GM19324 (cell line): ENCODE data around the gene TIAL1.
"Not testable (repeated sequence)": the region's sequence is repeated elsewhere in the genome, so short reads cannot be mapped to it uniquely, and the experiment has no call there.

Source experiments
- ATAC-seq: cut with Tn5 transposase; IDR thresholded peaks from one replicate; pipeline ENCODE4 v1.9.1; 2021; ENCODE audit warnings: mild to moderate bottlenecking, moderate library complexity; ENCODE audit not compliant: unreplicated experiment, low FRiP score

Gene TIAL1

DNA sequence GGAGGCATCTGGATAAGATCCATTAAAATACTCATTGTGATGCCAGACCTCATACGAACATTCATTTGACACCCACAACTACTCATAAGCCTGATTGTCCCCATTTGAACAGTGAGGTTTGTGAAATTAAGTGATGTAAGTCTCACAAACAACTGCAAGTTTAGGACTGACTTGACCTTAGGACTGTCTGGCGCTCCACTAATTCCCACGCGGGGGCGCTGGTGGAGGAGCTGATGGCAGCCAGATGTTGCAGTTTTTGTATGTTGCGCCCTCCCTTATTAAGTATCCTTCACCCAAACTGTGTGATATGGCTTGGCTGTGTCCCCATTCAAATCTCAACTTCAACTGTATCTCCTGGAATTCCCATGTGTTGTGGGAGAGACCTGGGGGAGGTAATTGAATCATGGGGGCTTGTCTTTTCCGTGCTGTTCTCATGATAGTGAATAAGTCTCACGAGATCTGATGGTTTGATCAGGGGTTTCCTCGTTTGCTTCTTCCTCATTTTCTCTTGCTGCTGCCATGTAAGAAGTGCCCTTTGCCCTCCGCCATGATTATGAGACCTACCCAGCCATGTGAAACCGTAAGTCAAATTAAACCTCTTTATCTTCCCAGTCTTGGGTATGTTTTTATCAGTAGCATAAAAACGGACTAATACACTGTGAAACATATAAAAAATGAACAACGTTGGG is 20.3 kb upstream of the TIAL1 start:
- no peak for ATAC-seq

DNA sequence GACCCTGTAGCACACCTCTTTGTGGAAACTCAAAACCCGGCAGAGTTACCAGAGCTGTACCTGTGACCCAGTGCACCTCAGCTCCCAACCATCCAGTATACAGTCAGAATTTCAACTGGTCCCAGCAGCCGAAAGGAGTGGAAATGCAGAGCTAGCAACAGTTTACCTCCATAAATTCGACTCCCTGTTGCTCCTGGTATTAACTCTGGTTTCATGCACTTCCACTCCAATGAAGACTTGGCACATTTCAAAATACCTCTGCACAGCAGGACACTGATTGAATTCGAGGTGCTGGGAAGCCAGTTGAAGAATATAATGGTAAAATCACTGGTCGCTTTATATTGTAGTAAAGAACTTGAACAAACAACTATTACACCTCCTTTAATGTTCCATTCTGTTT is 17.9 kb upstream of the TIAL1 start:
- no peak for ATAC-seq

DNA sequence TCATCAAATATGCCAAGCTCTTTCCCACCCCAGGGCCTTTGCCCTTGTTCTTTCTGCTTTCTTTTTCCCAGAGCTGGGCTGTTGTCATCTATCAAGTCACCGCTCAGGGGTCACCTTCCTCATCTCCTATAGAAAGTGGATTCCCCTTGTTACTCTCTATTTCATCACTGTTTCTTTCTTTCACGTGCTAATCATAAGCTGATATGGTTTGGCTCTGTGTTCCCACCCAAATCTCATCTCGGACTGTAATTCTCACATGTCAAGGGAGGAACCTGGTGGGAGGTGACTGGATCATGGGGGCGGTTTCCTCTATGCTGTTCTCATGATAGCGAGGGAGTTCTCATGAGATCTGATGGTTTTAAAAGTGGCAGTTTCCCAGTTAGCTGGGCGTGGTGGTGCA is 17.0 kb upstream of the TIAL1 start:
- no peak for ATAC-seq

DNA sequence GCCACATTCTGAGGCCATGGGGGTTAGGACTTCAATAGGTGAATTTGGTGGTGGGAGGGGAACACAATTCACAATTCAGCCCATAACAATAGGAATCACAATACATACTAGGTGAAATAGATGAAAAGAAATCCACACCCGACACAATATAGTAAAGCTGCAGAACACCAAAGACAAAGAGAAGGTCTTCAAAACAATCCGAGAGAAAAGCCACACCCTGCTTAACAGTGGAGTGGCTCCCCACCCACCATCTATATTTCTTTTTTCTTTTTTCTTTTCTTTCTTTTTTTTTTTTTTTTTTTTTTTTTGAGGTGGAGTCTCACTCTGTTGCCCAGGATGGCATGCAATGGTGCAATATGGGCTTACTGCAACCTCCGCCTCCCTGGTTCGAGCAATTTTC is 14.7 kb upstream of the TIAL1 start:
- ATAC-seq, result no peak

GRCh38 chr10:119609516-119609915 is 12.8 kb upstream of the TIAL1 start:
- ATAC-seq, result no peak

GRCh38 chr10:119608316-119609155 is 11.8 kb upstream of the TIAL1 start:
- no peak for ATAC-seq

- no peak for ATAC-seq
Observed at GRCh38 chr10:119604468-119604867, 7.7 kb upstream of the TIAL1 start.

DNA sequence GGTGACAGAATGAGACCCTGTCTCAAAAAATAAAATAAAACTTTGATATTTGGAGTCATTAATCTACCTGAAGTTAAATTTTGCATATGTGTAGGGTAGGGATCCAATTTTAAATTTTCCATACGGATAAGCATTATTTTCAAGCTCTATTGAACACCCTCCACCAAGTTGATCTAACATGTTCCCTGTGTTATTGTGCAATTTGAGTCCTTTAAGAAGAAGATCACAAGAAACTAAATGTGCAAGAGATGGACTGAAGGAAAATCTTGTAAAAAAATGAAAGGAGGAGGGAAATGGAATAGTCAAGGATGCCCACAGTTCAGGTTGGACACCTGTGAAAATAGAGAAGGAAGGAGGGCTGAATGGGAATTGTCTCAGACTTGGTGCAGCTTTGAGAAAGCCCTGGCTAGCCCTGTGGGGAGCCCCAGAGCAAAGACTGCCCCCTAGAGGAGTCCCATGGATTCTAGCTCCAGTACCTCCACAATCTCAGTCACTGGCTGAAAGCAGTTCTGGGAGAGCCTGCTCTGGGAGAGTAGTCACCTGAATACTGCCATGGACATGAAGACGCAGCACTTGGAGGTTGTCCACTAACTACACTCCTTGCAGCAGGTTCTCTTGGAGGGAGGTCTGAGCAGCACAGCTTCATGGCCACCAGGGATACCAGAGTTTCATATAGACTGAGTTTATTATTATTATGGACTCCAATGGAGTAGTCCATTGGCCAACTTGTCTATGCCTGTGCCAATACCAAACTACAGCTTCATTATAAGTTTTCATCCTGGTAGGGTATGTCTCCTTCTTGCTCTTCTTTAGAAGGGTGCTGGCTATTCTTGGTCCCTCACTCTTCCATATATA is 5.7 kb upstream of the TIAL1 start:
- ATAC-seq, result no peak

GRCh38 chr10:119598397-119598796 is 1.6 kb upstream of the TIAL1 start:
- no peak for ATAC-seq

- no peak for ATAC-seq
Observed at GRCh38 chr10:119597405-119598186, 832 bp upstream of the TIAL1 start.

- peak; percentile 4 for ATAC-seq
Observed at GRCh38 chr10:119595676-119596515, 868 bp downstream of the TIAL1 start.

- no peak for ATAC-seq
Observed at GRCh38 chr10:119595134-119595675, 1.6 kb downstream of the TIAL1 start.

DNA sequence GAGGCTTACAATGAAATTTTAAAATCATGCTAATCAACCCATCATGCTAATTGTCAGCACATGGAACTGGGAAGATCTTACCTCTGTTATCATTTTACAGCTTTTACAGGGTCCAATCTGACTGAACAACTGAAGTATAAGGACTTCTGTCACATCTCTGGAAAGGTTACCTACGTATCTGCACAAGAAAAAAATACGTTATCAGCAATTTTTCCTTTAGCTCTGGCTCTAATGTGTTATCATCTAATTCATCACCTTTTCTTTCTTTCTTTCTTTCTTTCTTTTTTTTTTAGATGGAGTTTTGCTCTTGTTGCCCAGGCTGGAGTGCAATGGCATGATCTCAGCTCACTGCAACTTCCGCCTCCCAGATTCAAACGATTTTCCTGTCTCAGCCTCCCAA is 8.7 kb downstream of the TIAL1 start:
- no peak for ATAC-seq

DNA sequence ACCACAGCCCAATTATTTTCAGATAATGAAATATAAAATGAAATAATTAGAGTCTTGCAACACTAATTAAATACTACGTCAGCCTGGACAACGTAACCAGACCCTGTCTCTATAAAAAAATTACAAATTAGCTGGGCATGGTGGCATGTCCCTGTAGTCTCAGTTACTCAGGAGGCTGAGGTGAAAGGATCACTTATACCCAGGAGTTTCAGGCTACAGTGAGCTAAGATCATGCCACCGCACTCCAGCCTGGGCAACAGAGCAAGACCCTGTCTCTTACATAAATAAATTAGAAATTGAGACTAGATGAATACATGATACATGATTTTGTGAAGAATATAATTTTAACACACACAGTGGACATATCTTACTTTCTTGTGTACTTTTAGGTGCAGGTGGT is 18.4 kb downstream of the TIAL1 start:
- ATAC-seq, result no peak

DNA sequence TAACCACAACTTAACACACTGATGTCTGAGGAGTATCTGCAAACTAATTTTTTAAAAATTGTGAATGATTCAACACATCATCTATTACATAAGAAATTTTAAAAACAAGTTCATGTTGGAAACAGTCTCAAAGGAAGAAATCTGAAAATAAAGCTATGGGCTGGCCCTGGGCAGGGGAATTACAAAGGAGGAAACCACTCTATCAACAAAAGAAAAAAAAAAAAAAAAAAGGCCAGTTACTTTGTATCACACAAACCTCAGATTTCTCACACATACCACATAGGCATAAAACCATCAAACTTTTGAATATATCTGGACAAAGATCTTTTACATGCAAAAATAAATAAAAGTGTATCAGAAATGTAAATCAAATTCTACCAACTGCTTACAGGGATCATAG is 20.8 kb downstream of the TIAL1 start:
- ATAC-seq, result no peak

DNA sequence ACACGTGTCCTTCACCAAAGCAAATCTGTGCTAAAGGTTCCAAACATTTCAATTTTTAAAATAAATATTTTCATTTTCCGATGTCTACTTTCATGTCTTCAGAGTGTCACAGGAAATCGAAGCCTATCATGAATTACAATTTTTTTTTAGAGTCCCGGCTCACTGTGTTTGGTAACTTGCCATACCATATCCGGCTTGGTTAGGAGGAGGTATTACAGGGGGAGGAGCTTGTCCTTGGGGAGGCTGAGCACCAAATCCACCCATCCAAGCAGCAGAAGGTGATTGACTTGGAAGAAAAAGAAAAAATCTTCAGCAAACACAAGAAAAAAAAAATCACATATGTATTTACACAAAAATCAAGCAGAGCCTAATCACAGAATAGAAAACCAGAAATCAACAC is 21.3 kb downstream of the TIAL1 start:
- no peak for ATAC-seq

DNA sequence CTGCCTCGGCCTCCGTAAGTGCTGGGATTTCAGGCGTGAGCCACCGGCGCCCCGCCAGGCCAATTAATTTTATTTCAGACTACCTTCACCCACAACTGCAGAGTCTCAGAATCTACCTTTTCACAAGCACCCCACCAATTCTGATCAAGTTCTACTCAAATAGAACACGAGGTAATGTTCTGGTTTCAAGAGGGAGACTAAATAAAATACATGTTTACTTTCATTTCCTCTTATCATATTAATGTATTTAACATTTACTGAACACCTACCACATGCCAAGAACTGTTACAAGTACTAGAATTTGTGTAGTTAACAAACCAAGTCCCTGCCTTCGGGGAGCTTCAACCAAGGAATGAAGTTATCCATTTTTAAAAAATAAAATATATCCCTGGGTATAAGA is 28.8 kb downstream of the TIAL1 start:
- no peak for ATAC-seq

GRCh38 chr10:119562097-119562496 is 34.7 kb downstream of the TIAL1 start:
- ATAC-seq, result no peak

- not testable (repeated sequence) for ATAC-seq
Observed at GRCh38 chr10:119559511-119559910, 37.3 kb downstream of the TIAL1 start.
